Fibroblast of mammary gland (primary cell): ENCODE results near the gene RIN2.

Experiments used
- DNase-seq: peaks from one replicate; pipeline ENCODE4 v3.0.0-alpha.2; 2010; ENCODE audit warnings: low read depth
- H3K4me3 ChIP-seq: 2 replicates; pipeline ENCODE4 v1.5.1; 2011; ENCODE audit warnings: low read depth, mild to moderate bottlenecking, low read length, moderate library complexity; ENCODE audit not compliant: control insufficient read depth
- TF ChIP-seq, protein P1 (sequence below): conservative IDR thresholded peaks from 2 replicates; pipeline ENCODE4 v1.5.1; 2011; ENCODE audit warnings: low read depth, low read length, inconsistent platforms; ENCODE audit not compliant: control insufficient read depth, insufficient read depth

RIN2 gene

DNA sequence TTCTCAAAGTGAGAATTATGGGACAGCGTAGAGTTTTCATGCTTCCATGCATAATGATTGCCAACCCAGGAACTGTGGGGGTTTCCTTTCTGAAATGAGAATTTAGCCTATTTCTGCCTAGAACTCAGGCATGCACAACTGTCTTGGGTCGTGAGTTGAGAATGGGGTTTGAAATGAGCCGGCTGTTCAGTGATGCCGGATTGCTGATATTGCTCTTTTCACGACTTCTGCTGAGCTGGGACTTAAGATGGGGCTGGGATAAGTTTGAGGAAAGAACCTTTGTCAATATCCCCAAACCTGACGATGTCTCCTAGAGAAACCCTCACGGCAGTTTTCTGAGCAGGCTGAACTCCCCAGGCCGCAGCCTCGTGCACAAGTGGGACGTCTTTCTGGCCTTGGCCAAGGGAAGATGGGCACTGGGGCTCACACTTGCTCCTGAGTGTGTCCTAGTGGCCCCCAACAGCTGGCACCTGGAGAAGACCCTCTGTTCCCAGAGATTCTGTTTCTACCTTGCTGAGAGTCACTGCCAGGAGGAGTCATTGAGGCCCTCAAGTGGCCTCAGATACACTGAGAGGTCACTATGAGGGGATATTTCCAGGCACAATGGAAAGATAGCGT, 34.1 kb upstream of the RIN2 start:
- DNase-seq = no peak
- no peak overlapping the region for H3K4me3 ChIP-seq
- TF ChIP-seq, protein P1, sequence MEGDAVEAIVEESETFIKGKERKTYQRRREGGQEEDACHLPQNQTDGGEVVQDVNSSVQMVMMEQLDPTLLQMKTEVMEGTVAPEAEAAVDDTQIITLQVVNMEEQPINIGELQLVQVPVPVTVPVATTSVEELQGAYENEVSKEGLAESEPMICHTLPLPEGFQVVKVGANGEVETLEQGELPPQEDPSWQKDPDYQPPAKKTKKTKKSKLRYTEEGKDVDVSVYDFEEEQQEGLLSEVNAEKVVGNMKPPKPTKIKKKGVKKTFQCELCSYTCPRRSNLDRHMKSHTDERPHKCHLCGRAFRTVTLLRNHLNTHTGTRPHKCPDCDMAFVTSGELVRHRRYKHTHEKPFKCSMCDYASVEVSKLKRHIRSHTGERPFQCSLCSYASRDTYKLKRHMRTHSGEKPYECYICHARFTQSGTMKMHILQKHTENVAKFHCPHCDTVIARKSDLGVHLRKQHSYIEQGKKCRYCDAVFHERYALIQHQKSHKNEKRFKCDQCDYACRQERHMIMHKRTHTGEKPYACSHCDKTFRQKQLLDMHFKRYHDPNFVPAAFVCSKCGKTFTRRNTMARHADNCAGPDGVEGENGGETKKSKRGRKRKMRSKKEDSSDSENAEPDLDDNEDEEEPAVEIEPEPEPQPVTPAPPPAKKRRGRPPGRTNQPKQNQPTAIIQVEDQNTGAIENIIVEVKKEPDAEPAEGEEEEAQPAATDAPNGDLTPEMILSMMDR = no peak

DNA sequence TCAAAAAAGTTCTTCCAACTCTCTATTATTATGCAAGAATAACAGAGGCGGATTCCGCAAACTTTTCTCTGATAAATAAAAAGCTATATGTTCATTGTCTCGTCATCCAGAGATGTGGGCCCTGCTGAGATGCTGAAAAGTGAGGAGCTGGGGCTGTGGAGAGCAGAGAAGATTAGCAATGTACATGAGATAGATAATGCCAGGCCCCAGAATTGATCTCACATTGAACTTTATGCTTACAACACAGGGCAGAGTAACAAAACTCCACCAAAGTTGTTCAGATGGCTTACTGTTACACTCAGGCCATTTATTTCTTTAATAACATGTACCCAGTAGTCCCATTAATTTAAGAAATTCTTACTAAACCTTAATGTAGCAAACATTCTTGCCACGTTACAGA, 32.7 kb upstream of the RIN2 start:
- no peak overlapping the region for H3K4me3 ChIP-seq
- no peak for DNase-seq

DNA sequence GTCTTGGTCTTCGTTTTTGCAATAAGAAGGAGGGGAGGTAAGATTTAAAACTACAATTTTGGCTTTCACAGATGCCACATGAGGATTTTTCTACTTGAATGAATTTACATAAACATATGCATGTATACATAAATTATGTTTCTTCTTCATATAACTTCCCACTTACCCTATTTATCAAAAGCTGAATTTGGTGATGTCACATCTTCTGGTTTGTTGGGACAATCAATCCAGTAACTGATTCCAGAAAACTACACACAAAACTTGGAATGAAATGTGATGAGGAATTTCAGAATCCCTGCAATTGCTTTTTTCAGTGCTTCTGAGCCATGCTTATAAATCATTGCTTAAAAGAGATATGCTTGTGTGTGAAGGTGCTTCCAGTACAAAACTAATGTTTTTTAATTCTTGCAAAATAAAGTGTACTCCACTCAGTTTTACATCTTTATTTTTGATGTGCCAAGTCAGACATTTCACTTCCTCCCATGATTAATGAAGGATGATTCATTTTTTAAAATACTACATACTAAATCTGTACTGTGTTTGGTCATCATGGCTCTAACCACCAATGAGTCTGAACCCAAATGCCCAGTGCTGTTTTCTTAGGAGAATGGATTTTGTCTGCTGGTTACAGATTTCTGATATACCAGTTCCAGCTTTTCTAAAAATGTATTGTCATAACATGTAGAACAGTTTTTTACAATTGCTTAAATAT, 32.1 kb upstream of the RIN2 start:
- peak; percentile 66 for DNase-seq
- TF ChIP-seq, protein P1 = no peak
- no peak overlapping the region for H3K4me3 ChIP-seq

More for the DNA sequence above, 32.7 kb upstream of the RIN2 start:
- TF ChIP-seq, protein P1 = no peak

DNA sequence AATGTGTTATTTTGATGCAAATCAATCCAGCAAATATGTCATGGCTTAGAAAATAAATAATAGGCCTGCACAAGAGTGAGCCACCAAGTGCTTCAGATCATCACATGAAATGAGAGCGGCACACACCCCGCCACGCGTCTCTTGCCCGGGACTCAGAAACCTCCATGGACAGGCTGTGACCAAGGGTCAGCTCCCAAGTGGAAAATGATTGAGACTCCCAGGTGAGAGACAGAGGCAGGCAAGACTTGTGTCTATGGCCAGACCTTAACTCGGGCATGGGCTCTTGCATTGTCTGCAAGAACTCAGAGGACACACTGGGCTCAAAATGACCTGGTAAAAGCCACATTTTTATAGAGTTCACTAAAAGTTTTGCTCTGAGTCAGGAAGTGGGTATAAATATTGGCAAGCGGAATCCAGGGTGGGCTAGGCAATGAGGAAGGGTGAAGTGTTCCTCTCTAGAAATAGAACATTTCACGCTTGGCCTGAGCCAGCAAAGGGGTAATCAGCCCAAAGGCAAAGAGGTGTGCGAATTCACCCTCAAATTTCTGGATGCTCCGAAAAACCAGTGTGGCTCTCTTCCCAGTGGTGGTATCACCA, 30.7 kb upstream of the RIN2 start:
- TF ChIP-seq, protein P1 = no peak
- no peak overlapping the region for H3K4me3 ChIP-seq
- DNase-seq = no peak

DNA sequence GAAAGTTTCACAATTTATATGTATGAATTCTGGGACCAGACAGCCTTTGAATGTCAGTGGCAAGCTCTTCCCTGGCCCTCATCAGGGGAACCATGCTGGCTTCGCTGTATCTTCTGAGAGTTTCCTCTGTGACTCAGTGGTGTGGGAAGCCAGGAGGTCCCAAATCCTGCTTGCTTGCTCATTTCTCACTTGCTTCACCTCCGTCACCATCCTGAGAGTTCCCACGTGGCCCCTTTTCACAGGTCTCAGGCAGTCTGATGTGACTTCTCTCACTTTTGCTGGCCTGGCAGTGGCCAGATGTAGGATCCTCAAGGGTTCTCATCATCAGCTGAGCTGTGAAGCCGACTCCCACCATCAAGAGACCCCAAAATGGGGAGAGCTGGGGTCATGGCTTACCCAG, 28.4 kb upstream of the RIN2 start:
- no peak overlapping the region for H3K4me3 ChIP-seq
- DNase-seq = no peak
- TF ChIP-seq, protein P1 = no peak

DNA sequence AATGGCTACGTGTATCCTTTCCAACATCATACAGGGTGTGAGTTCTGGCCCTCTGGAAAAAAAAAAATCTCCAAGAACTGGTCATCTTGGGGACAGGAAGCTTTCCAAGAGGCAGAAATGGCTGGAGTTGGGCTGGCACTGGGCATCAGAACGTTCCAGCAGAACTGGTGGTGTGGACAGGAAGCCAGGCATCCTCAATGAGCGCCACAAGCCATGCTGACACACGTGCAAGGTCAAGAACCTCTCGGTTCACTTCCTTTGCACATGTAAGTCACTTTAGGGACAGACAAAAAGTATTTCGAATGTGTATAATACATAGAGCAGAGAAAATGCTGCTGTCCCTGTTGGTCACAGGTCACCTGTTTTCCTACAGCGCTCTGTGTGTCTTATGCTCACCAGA, 27.4 kb upstream of the RIN2 start:
- no peak for DNase-seq
- no peak overlapping the region for H3K4me3 ChIP-seq
- TF ChIP-seq, protein P1 = no peak
